H1 (cell line): ENCODE data around the gene SLC9A4.

Experiments used
- BRCA1 ChIP-seq: IDR thresholded peaks from 2 replicates; pipeline ENCODE4 v1.6.1; 2012; ENCODE audit warnings: low read depth, low read length, improper control_type of control experiment
- CHD1 ChIP-seq: IDR thresholded peaks from 2 replicates; pipeline ENCODE4 v1.6.1; 2012; ENCODE audit warnings: low read depth, low read length, improper control_type of control experiment
- CTCF ChIP-seq, 3 experiments: IDR thresholded peaks; 1 replicate in 2 of 3; 2 replicates in 1 of 3; pipeline versions ENCODE4 v1.5.1 to v1.6.1; 2011; ENCODE audit warnings: low read length in 3 of 3, mild to moderate bottlenecking in 3 of 3, inconsistent platforms in 2 of 3, low read depth in 1 of 3, moderate library complexity in 1 of 3; ENCODE audit not compliant: insufficient read depth in 1 of 3; ENCODE audit errors: control extremely low read depth in 1 of 3
- EZH2 ChIP-seq: fragments of 200-600 bp; sonication (generic); IDR thresholded peaks from 2 replicates; pipeline ENCODE4 v1.7.1; 2012; ENCODE audit warnings: low read depth, mild to moderate bottlenecking, moderate library complexity, low read length, inconsistent platforms; ENCODE audit not compliant: severe bottlenecking
- FOSL1 ChIP-seq: IDR thresholded peaks from 2 replicates; pipeline ENCODE4 v1.6.1; 2011; ENCODE audit warnings: mild to moderate bottlenecking, low read depth, low read length, moderate library complexity; ENCODE audit not compliant: insufficient read depth
- JUN ChIP-seq: IDR thresholded peaks from 2 replicates; pipeline ENCODE4 v1.6.1; 2011; ENCODE audit warnings: low read depth, mild to moderate bottlenecking, improper control_type of control experiment, low read length
- MAX ChIP-seq: IDR thresholded peaks from 2 replicates; pipeline ENCODE4 v1.6.1; 2012; ENCODE audit warnings: inconsistent platforms
- NRF1 ChIP-seq: IDR thresholded peaks from 2 replicates; pipeline ENCODE4 v1.6.1; 2011; ENCODE audit warnings: mild to moderate bottlenecking, low read depth, low read length, improper control_type of control experiment
- POLR2A ChIP-seq, 2 experiments: IDR thresholded peaks; 1 replicate in 1 of 2; 2 replicates in 1 of 2; pipeline ENCODE4 v1.6.1; 2011; ENCODE audit warnings: low read depth in 2 of 2, low read length in 2 of 2, mild to moderate bottlenecking in 2 of 2; ENCODE audit errors: control extremely low read depth in 1 of 2
- POLR2AphosphoS5 ChIP-seq: IDR thresholded peaks from 2 replicates; pipeline ENCODE4 v1.6.1; 2011; ENCODE audit warnings: low read depth, low read length
- RXRA ChIP-seq: IDR thresholded peaks from 2 replicates; pipeline ENCODE4 v1.6.1; 2011; ENCODE audit warnings: low read depth, mild to moderate bottlenecking, low read length, moderate library complexity; ENCODE audit not compliant: insufficient read depth
- SIN3A ChIP-seq, 2 experiments: IDR thresholded peaks in 1 of 2; conservative IDR thresholded peaks in 1 of 2; 2 replicates each; pipeline ENCODE4 v1.6.1; 2011 to 2012; ENCODE audit warnings: low read length in 2 of 2, improper control_type of control experiment in 1 of 2, low read depth in 1 of 2, mild to moderate bottlenecking in 1 of 2
- TAF1 ChIP-seq: IDR thresholded peaks from 2 replicates; pipeline ENCODE4 v1.6.1; 2011; ENCODE audit warnings: mild to moderate bottlenecking, low read depth, low read length

- no peak for TF ChIP-seq CTCF (IDR thresholded peaks at IDR 0.05; ENCODE audit: control extremely low read depth in 1 of 3, insufficient read depth in 1 of 3, low read depth in 1 of 3, low read length in 3 of 3)
- TF ChIP-seq CHD1: no peak
- no peak for TF ChIP-seq POLR2AphosphoS5
- no peak for TF ChIP-seq FOSL1
- TF ChIP-seq NRF1: no peak
- TF ChIP-seq TAF1: no peak
- no peak for TF ChIP-seq SIN3A (conservative IDR thresholded peaks at IDR 0.05 in 1 of 2, IDR thresholded peaks at IDR 0.05 in 1 of 2; ENCODE audit: low read depth in 1 of 2, low read length in 2 of 2)
- TF ChIP-seq EZH2: no peak
- no peak for TF ChIP-seq JUN
- TF ChIP-seq RXRA: no peak
- TF ChIP-seq POLR2A (IDR thresholded peaks at IDR 0.05; ENCODE audit: control extremely low read depth in 1 of 2, low read depth in 2 of 2, low read length in 2 of 2): no peak
- TF ChIP-seq BRCA1: no peak
- TF ChIP-seq MAX: no peak
Observed at GRCh38 chr2:102502576-102502975, 29.6 kb downstream of the SLC9A4 start.
